HAP-1 (cell line): Measurements from ENCODE around the gene CCDC27.
"Not testable (repeated sequence)": the region's sequence is repeated elsewhere in the genome, so short reads cannot be mapped to it uniquely, and the experiment has no call there.

Experiments
- DNase-seq, 2 experiments: peaks; one replicate each; pipeline ENCODE4 v3.0.0-alpha.2; 2016 to 2020; ENCODE audit warnings: low spot score in 2 of 2
- H3K27me3 ChIP-seq: fragments of 250-450 bp; sonication (Bioruptor Pico); 2 replicates; pipeline ENCODE4 v1.5.1; 2020; ENCODE audit warnings: low read depth, mild to moderate bottlenecking, moderate library complexity
- H3K36me3 ChIP-seq: fragments of 250-450 bp; sonication (Bioruptor Pico); replicated peaks from 2 replicates; pipeline ENCODE4 v1.5.1; 2020; ENCODE audit warnings: mild to moderate bottlenecking
- H3K4me1 ChIP-seq: fragments of 250-450 bp; sonication (Bioruptor Pico); 2 replicates; pipeline ENCODE4 v1.5.1; 2020; ENCODE audit warnings: mild to moderate bottlenecking
- H3K4me3 ChIP-seq: fragments of 250-450 bp; sonication (Bioruptor Pico); 2 replicates; pipeline ENCODE4 v1.5.1; 2020; ENCODE audit warnings: mild to moderate bottlenecking, moderate library complexity
- H3K9me3 ChIP-seq: fragments of 250-450 bp; sonication (Bioruptor Pico); 2 replicates; pipeline ENCODE4 v1.5.1; 2020; ENCODE audit warnings: mild to moderate bottlenecking, moderate library complexity
- in situ Hi-C: fragments of 300-500 bp; cut with MboI; formaldehyde crosslinking; loops from 3 replicates; pipeline ENCODE4 v1.14.3; 2020; ENCODE audit warnings: low sequenced_read_pairs, inconsistent platforms, mixed read lengths

CCDC27 gene

GRCh38 chr1:3746389-3746829, 5.8 kb upstream of the CCDC27 start:
- peaks cover 20% of the 10 kb centered on the region for H3K27me3 ChIP-seq
- peak in 1 of 2 experiments; percentile 46 for DNase-seq
- in situ Hi-C loops = no loop called here
- no peaks in the 10 kb centered on the region for H3K9me3 ChIP-seq
- peaks cover 8% of the 10 kb centered on the region for H3K4me1 ChIP-seq
- peak overlapping the region; percentile 73 for H3K4me3 ChIP-seq
- H3K36me3 ChIP-seq = peaks cover 30% of the 10 kb centered on the region

- peak; percentile 79 to 96 for DNase-seq
- no peaks in the 10 kb centered on the region for H3K9me3 ChIP-seq
- H3K4me1 ChIP-seq = peaks cover 8% of the 10 kb centered on the region
- H3K27me3 ChIP-seq = peaks cover 20% of the 10 kb centered on the region
- H3K4me3 ChIP-seq = peak overlapping the region; percentile 73
- H3K36me3 ChIP-seq = peaks cover 24% of the 10 kb centered on the region
- in situ Hi-C loops = no loop called here
Measured at GRCh38 chr1:3746830-3747521, 5.3 kb upstream of the CCDC27 start.

- Histone ChIP-seq H3K36me3 (peaks cover 19% of the 10 kb centered on the region), H3K9me3 (no peaks in the 10 kb centered on the region), H3K27me3 (peaks cover 20% of the 10 kb centered on the region), H3K4me1 (peaks cover 8% of the 10 kb centered on the region), H3K4me3 (peak overlapping the region; percentile 73)
- in situ Hi-C loops = no loop called here
- no peak for DNase-seq
Measured at GRCh38 chr1:3747522-3747848, 4.8 kb upstream of the CCDC27 start.

GRCh38 chr1:3747903-3748302, 4.3 kb upstream of the CCDC27 start:
- Histone ChIP-seq H3K4me1 (peaks cover 8% of the 10 kb centered on the region), H3K9me3 (no peaks in the 10 kb centered on the region), H3K4me3 (no peak overlapping the region; the same call in 1 of the 2 replicates), H3K27me3 (peaks cover 20% of the 10 kb centered on the region), H3K36me3 (peaks cover 15% of the 10 kb centered on the region)
- no peak for DNase-seq
- in situ Hi-C loops = no loop called here

- in situ Hi-C loops, H3K36me3 ChIP-seq, DNase-seq, H3K9me3 ChIP-seq, H3K4me1 ChIP-seq, H3K4me3 ChIP-seq: not testable (repeated sequence)
- H3K27me3 ChIP-seq = peaks cover 20% of the 10 kb centered on the region
Measured at GRCh38 chr1:3748316-3748900, 3.8 kb upstream of the CCDC27 start.

GRCh38 chr1:3749512-3749911, 2.7 kb upstream of the CCDC27 start:
- H3K27me3 ChIP-seq = peaks cover 20% of the 10 kb centered on the region
- in situ Hi-C loops = no loop called here
- H3K9me3 ChIP-seq = no peaks in the 10 kb centered on the region
- H3K36me3 ChIP-seq = peaks cover 5% of the 10 kb centered on the region; the same call in 1 of the 2 replicates
- no peak overlapping the region for H3K4me3 ChIP-seq
- DNase-seq = no peak
- H3K4me1 ChIP-seq = peaks cover 7% of the 10 kb centered on the region

- DNase-seq = no peak
- Histone ChIP-seq H3K9me3 (no peaks in the 10 kb centered on the region), H3K27me3 (peaks cover 30% of the 10 kb centered on the region), H3K4me1 (peaks cover 5% of the 10 kb centered on the region), H3K36me3 (0 out of 2 replicates have a peak, but pooled peaks cover 2% of the 10 kb centered on the region), H3K4me3 (no peak overlapping the region)
- in situ Hi-C loops = no loop called here
Measured at GRCh38 chr1:3750741-3751140, 1.5 kb upstream of the CCDC27 start.

- no peaks in the 10 kb centered on the region for H3K9me3 ChIP-seq
- in situ Hi-C loops = no loop called here
- H3K36me3 ChIP-seq = no peaks in the 10 kb centered on the region
- no peaks in the 10 kb centered on the region for H3K4me1 ChIP-seq
- peaks cover 41% of the 10 kb centered on the region for H3K27me3 ChIP-seq
- H3K4me3 ChIP-seq = no peak overlapping the region
- no peak for DNase-seq
Measured at GRCh38 chr1:3753656-3754454, 1.6 kb downstream of the CCDC27 start.

GRCh38 chr1:3756394-3756793, 4.1 kb downstream of the CCDC27 start:
- H3K4me1 ChIP-seq = no peaks in the 10 kb centered on the region
- H3K4me3 ChIP-seq = no peak overlapping the region
- no peaks in the 10 kb centered on the region for H3K36me3 ChIP-seq
- peaks cover 5% of the 10 kb centered on the region for H3K9me3 ChIP-seq
- H3K27me3 ChIP-seq = peaks cover 43% of the 10 kb centered on the region
- in situ Hi-C loops = no loop called here
- no peak for DNase-seq

GRCh38 chr1:3759164-3759563, 6.9 kb downstream of the CCDC27 start:
- in situ Hi-C loops = no loop called here
- peaks cover 54% of the 10 kb centered on the region for H3K27me3 ChIP-seq
- H3K36me3 ChIP-seq = no peaks in the 10 kb centered on the region
- H3K4me3 ChIP-seq = no peak overlapping the region
- peaks cover 5% of the 10 kb centered on the region for H3K9me3 ChIP-seq
- H3K4me1 ChIP-seq = no peaks in the 10 kb centered on the region
- DNase-seq = no peak

GRCh38 chr1:3759796-3760195, 7.5 kb downstream of the CCDC27 start:
- H3K4me1 ChIP-seq = no peaks in the 10 kb centered on the region
- no peaks in the 10 kb centered on the region for H3K36me3 ChIP-seq
- peaks cover 5% of the 10 kb centered on the region for H3K9me3 ChIP-seq
- in situ Hi-C loops = no loop called here
- H3K27me3 ChIP-seq = peaks cover 54% of the 10 kb centered on the region
- H3K4me3 ChIP-seq = no peak overlapping the region
- DNase-seq = no peak

GRCh38 chr1:3761296-3762010, 9.2 kb downstream of the CCDC27 start:
- DNase-seq = no peak
- Histone ChIP-seq H3K36me3 (no peaks in the 10 kb centered on the region), H3K4me3 (no peak overlapping the region), H3K9me3 (peaks cover 5% of the 10 kb centered on the region), H3K27me3 (peaks cover 53% of the 10 kb centered on the region), H3K4me1 (no peaks in the 10 kb centered on the region)
- in situ Hi-C loops = no loop called here

GRCh38 chr1:3762151-3762872, 10.1 kb downstream of the CCDC27 start:
- Histone ChIP-seq H3K9me3 (peaks cover 5% of the 10 kb centered on the region), H3K4me3 (no peak overlapping the region), H3K4me1 (no peaks in the 10 kb centered on the region), H3K27me3 (peaks cover 50% of the 10 kb centered on the region), H3K36me3 (no peaks in the 10 kb centered on the region)
- no peak for DNase-seq
- in situ Hi-C loops = no loop called here
